A549 (cell line): ENCODE results near the gene SYNE2. TPM values are rescaled to one million over a fixed set of nuclear protein-coding genes. Genes with fewer than 3 reads are reported as not detected.

Source experiments
- ATAC-seq, 2 experiments: fragments of 200-7000 bp in 1 of 2; fragments of >200 bp in 1 of 2; cut with Nextera tagmentation in 1 of 2; cut with Tn5 transposase in 1 of 2; 3 replicates each; pipeline versions ENCODE4 v1.8.0 to v1.9.1; 2018 to 2020; ENCODE audit warnings: mild to moderate bottlenecking in 1 of 2, moderate library complexity in 1 of 2
- CTCF ChIA-PET: fragments of 300-600 bp; sonication (Branson Sonifier 250); formaldehyde crosslinking; extraction: SDS; loops from one replicate; lab custom pipeline; 2021; ENCODE audit warnings: antibody characterized with exemption, inconsistent platforms; lab: Yijun Ruan, JAX
- POLR2A ChIA-PET: fragments of 350-600 bp; formaldehyde crosslinking; extraction: SDS; loops from one replicate; lab custom pipeline; 2021; ENCODE audit warnings: antibody characterized with exemption, inconsistent platforms; lab: Yijun Ruan, JAX
- DNase-seq, 2 experiments: peaks; one replicate each; pipeline versions ENCODE4 v3.0.0 to v3.0.0-alpha.2; 2011 to 2016; ENCODE audit warnings: low read depth in 1 of 2, low spot score in 1 of 2
- FAIRE-seq: peaks from 2 replicates; lab custom pipeline; 2011; peaks lifted over from hg19 to GRCh38; lab: Jason Lieb, UNC
- H3K27ac ChIP-seq, 2 experiments: fragments of >200 bp; sonication (Bioruptor Twin); formaldehyde crosslinking; 3 replicates each; pipeline ENCODE4 v1.5.1; 2016 to 2017
- H3K4me1 ChIP-seq: fragments of >200 bp; sonication (Bioruptor Twin); formaldehyde crosslinking; 3 replicates; pipeline ENCODE4 v1.6.1; 2016
- H3K4me2 ChIP-seq: fragments of >200 bp; sonication (Bioruptor Twin); formaldehyde crosslinking; 3 replicates; pipeline ENCODE4 v1.6.1; 2016
- H3K4me3 ChIP-seq: fragments of >200 bp; sonication (Bioruptor Twin); formaldehyde crosslinking; 3 replicates; pipeline ENCODE4 v1.5.1; 2016
- H3K9me3 ChIP-seq: fragments of >200 bp; sonication (Bioruptor Twin); formaldehyde crosslinking; 3 replicates; pipeline ENCODE4 v1.6.1; 2016
- CEBPB ChIP-seq, 2 experiments: fragments of >200 bp in 1 of 2; sonication (Bioruptor Twin) in 1 of 2; formaldehyde crosslinking in 1 of 2; IDR thresholded peaks; 2 replicates each; pipeline ENCODE4 v1.6.1; 2012 to 2016
- CHD2 ChIP-seq: fragments of 150-350 bp; IDR thresholded peaks from 2 replicates; pipeline ENCODE4 v1.6.1; 2014; ENCODE audit warnings: low read length; ENCODE audit not compliant: partially characterized antibody
- CHD4 ChIP-seq: fragments of 200-600 bp; sonication (generic); IDR thresholded peaks from 2 replicates; pipeline ENCODE4 v1.6.1; 2016; ENCODE audit warnings: antibody characterized with exemption, mild to moderate bottlenecking, borderline replicate concordance
- EHF ChIP-seq: fragments of 250-450 bp; sonication (Bioruptor Pico); IDR thresholded peaks from 2 replicates; pipeline ENCODE4 v1.5.0; 2020; ENCODE audit warnings: mild to moderate bottlenecking
- FOSL2 ChIP-seq, 2 experiments: fragments of 450-650 bp in 1 of 2; fragments of >200 bp in 1 of 2; sonication (Bioruptor Twin) in 1 of 2; formaldehyde crosslinking; IDR thresholded peaks; 2 replicates each; pipeline versions ENCODE4 v1.5.0 to v1.6.1; 2016 to 2020; ENCODE audit warnings: mild to moderate bottlenecking in 1 of 2, moderate library complexity in 1 of 2
- HDAC2 ChIP-seq: fragments of 200-600 bp; sonication (generic); IDR thresholded peaks from 2 replicates; pipeline ENCODE4 v1.6.1; 2016
- HEYL ChIP-seq: fragments of 250-450 bp; sonication (Bioruptor Pico); IDR thresholded peaks from 2 replicates; pipeline ENCODE4 v1.8.0; 2021; ENCODE audit warnings: mild to moderate bottlenecking, moderate library complexity
- HOXB5 ChIP-seq: fragments of 250-450 bp; sonication (Bioruptor Pico); IDR thresholded peaks from 2 replicates; pipeline ENCODE4 v1.5.0; 2020; ENCODE audit warnings: mild to moderate bottlenecking, moderate library complexity
- JUNB ChIP-seq: fragments of >200 bp; sonication (Bioruptor Twin); formaldehyde crosslinking; IDR thresholded peaks from 2 replicates; pipeline ENCODE4 v1.6.1; 2016
- KDM5A ChIP-seq: fragments of 200-600 bp; sonication (generic); IDR thresholded peaks from 2 replicates; pipeline ENCODE4 v1.6.1; 2016; ENCODE audit warnings: antibody characterized with exemption, mild to moderate bottlenecking
- MAZ ChIP-seq: fragments of 150-350 bp; IDR thresholded peaks from 2 replicates; pipeline ENCODE4 v1.6.1; 2014; ENCODE audit warnings: antibody characterized with exemption, low read depth, low read length, borderline replicate concordance
- PHF8 ChIP-seq: fragments of 200-600 bp; sonication (generic); IDR thresholded peaks from 2 replicates; pipeline ENCODE4 v1.6.1; 2016; ENCODE audit warnings: low read depth, mild to moderate bottlenecking, antibody characterized with exemption, moderate library complexity, borderline replicate concordance
- POLR2A ChIP-seq: IDR thresholded peaks from 2 replicates; pipeline ENCODE4 v1.6.1; 2012; ENCODE audit warnings: mild to moderate bottlenecking, low read length
- POLR2AphosphoS2 ChIP-seq: conservative IDR thresholded peaks from 2 replicates; pipeline ENCODE4 v1.6.1; 2012; ENCODE audit warnings: low read length, improper control_type of control experiment, inconsistent platforms
- RAD21 ChIP-seq, 2 experiments: fragments of >200 bp in 1 of 2; sonication (Bioruptor Twin) in 1 of 2; formaldehyde crosslinking in 1 of 2; IDR thresholded peaks in 1 of 2; conservative IDR thresholded peaks in 1 of 2; 2 replicates in 1 of 2; 3 replicates in 1 of 2; pipeline ENCODE4 v1.6.1; 2012 to 2018; ENCODE audit warnings: inconsistent platforms in 1 of 2
- RARB ChIP-seq: fragments of 250-450 bp; sonication (Bioruptor Pico); IDR thresholded peaks from 2 replicates; pipeline ENCODE4 v1.8.0; 2021; ENCODE audit warnings: mild to moderate bottlenecking, moderate library complexity
- SREBF2 ChIP-seq: fragments of 450-650 bp; IDR thresholded peaks from 2 replicates; pipeline ENCODE4 v1.6.1; 2014; ENCODE audit warnings: mild to moderate bottlenecking, moderate library complexity
- ZFP36 ChIP-seq: fragments of 450-650 bp; IDR thresholded peaks from 2 replicates; pipeline ENCODE4 v1.6.1; 2014; ENCODE audit warnings: borderline replicate concordance; ENCODE audit not compliant: partially characterized antibody
- ZNF302 ChIP-seq: fragments of 250-450 bp; sonication (Bioruptor Pico); IDR thresholded peaks from 2 replicates; pipeline ENCODE4 v1.9.0; 2021; ENCODE audit warnings: inconsistent platforms, mild to moderate bottlenecking, moderate library complexity
- WGBS: methylation state at CpG from one replicate; pipeline ENCODE4 v1.1.6; 2017; ENCODE audit errors: missing lambda C conversion rate; 5-methylcytosine and 5-hydroxymethylcytosine counted together
- polyA plus RNA-seq, 4 experiments: library from polyadenylated mRNA; depleted of rRNA in 3 of 4; stranded (reverse); fragments of >200 nt; fragmentation: RNase III in 1 of 4; extraction: RNeasy Plus Mini Kit Qiagen cat#74134 plus additional on column Dnase treatment in 1 of 4; gene quantifications; 2 replicates in 3 of 4; 3 replicates in 1 of 4; pipeline ENCODE4 v1.2.3, GENCODE V29; 2011 to 2017
- TF ChIP-seq, protein P1 (sequence below): fragments of 150-350 bp; IDR thresholded peaks from 2 replicates; pipeline ENCODE4 v1.6.1; 2014; ENCODE audit warnings: low read depth, mild to moderate bottlenecking, low read length
- TF ChIP-seq, protein P2 (sequence below): IDR thresholded peaks from 2 replicates; pipeline ENCODE4 v1.6.1; 2012
- TF ChIP-seq, protein P3 (sequence below): fragments of 250-450 bp; sonication (Bioruptor Pico); IDR thresholded peaks from 2 replicates; pipeline ENCODE4 v1.5.0; 2020; ENCODE audit warnings: low read depth, mild to moderate bottlenecking, moderate library complexity
- TF ChIP-seq, protein P4 (sequence below): fragments of >200 bp; sonication (Bioruptor Twin); formaldehyde crosslinking; IDR thresholded peaks from 3 replicates; pipeline ENCODE4 v1.6.1; 2016
- TF ChIP-seq, protein P5 (sequence below): fragments of 450-650 bp; IDR thresholded peaks from 2 replicates; pipeline ENCODE4 v1.6.1; 2014; ENCODE audit warnings: antibody characterized with exemption

SYNE2 gene
- polyA plus RNA-seq, 2 of the 4 experiments (the other 2 are of a cell fraction): 3.4 to 11.3 TPM

DNA sequence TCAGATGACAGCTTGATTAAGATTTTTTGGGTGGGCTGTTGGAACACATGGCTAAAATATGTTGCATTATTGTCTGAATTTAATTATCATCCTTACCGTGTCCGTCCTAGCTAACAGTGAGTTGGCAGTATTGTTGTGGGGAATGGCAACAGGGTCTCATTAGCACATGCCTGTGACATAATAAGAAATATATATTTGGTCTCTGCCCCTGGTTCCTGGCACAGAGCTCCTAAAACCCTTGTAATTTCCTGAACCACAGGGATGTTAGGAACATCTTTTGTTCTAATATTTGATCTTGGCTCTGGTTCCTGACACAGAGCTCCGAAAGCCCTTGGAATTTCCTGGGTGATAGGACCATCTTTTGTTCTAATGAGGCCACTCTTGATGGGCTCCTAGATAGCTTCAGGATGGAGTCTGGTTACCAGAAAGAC is 76.0 kb downstream of the SYNE2 start (continued):
- no peak for TF ChIP-seq POLR2A
- TF ChIP-seq KDM5A: no peak
- no peak for TF ChIP-seq CHD4
- TF ChIP-seq CHD2: no peak
- no peak for TF ChIP-seq POLR2AphosphoS2

DNA sequence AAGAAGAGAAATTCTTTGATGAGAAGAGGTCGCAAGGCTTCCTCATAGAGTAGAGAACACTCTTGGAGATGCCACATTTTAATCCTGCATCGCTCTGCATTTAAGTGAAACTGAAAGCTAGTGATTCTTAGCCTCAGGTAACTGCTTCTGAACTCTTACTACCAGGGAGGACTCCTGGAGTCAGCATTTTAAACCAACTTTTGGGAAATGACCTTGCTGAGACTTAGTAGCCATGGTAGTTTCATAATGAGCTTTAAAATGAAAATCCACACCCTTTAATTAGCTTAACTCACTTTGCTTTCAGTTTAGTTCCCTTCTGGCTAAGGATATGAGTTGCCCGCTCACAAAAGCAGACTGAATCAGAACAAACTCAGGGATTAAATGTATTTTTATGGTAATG is 80.3 kb downstream of the SYNE2 start:
- POLR2A ChIA-PET: no interaction called here
- no peak for DNase-seq
- TF ChIP-seq SREBF2: no peak
- no peak for TF ChIP-seq KDM5A
- TF ChIP-seq HOXB5: no peak
- no peak for TF ChIP-seq ZFP36
- TF ChIP-seq, protein P1, sequence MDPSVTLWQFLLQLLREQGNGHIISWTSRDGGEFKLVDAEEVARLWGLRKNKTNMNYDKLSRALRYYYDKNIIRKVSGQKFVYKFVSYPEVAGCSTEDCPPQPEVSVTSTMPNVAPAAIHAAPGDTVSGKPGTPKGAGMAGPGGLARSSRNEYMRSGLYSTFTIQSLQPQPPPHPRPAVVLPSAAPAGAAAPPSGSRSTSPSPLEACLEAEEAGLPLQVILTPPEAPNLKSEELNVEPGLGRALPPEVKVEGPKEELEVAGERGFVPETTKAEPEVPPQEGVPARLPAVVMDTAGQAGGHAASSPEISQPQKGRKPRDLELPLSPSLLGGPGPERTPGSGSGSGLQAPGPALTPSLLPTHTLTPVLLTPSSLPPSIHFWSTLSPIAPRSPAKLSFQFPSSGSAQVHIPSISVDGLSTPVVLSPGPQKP: no peak
- TF ChIP-seq HDAC2: no peak
- TF ChIP-seq CEBPB (IDR thresholded peaks at IDR 0.05): no peak
- no peak for TF ChIP-seq ZNF302 (CRISPR knock-in tag)
- TF ChIP-seq RARB: no peak
- TF ChIP-seq RAD21 (conservative IDR thresholded peaks at IDR 0.05 in 1 of 2, IDR thresholded peaks at IDR 0.05 in 1 of 2): no peak
- TF ChIP-seq, protein P2, sequence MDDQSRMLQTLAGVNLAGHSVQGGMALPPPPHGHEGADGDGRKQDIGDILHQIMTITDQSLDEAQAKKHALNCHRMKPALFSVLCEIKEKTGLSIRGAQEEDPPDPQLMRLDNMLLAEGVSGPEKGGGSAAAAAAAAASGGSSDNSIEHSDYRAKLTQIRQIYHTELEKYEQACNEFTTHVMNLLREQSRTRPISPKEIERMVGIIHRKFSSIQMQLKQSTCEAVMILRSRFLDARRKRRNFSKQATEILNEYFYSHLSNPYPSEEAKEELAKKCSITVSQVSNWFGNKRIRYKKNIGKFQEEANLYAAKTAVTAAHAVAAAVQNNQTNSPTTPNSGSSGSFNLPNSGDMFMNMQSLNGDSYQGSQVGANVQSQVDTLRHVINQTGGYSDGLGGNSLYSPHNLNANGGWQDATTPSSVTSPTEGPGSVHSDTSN: no peak
- TF ChIP-seq, protein P3, sequence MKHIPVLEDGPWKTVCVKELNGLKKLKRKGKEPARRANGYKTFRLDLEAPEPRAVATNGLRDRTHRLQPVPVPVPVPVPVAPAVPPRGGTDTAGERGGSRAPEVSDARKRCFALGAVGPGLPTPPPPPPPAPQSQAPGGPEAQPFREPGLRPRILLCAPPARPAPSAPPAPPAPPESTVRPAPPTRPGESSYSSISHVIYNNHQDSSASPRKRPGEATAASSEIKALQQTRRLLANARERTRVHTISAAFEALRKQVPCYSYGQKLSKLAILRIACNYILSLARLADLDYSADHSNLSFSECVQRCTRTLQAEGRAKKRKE (CRISPR knock-in tag): no peak
- TF ChIP-seq EHF (CRISPR knock-in tag): no peak
- no peak for TF ChIP-seq HEYL
- no peak for TF ChIP-seq PHF8
- TF ChIP-seq JUNB: no peak
- TF ChIP-seq MAZ: no peak
- TF ChIP-seq FOSL2 (IDR thresholded peaks at IDR 0.05): no peak
- TF ChIP-seq FOSL2 (CRISPR knock-in tag; IDR thresholded peaks at IDR 0.05): no peak
- TF ChIP-seq, protein P4, sequence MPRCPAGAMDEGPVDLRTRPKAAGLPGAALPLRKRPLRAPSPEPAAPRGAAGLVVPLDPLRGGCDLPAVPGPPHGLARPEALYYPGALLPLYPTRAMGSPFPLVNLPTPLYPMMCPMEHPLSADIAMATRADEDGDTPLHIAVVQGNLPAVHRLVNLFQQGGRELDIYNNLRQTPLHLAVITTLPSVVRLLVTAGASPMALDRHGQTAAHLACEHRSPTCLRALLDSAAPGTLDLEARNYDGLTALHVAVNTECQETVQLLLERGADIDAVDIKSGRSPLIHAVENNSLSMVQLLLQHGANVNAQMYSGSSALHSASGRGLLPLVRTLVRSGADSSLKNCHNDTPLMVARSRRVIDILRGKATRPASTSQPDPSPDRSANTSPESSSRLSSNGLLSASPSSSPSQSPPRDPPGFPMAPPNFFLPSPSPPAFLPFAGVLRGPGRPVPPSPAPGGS: no peak
- TF ChIP-seq, protein P5, sequence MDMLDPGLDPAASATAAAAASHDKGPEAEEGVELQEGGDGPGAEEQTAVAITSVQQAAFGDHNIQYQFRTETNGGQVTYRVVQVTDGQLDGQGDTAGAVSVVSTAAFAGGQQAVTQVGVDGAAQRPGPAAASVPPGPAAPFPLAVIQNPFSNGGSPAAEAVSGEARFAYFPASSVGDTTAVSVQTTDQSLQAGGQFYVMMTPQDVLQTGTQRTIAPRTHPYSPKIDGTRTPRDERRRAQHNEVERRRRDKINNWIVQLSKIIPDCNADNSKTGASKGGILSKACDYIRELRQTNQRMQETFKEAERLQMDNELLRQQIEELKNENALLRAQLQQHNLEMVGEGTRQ: no peak
- TF ChIP-seq, all 56 proteins: peak for 0
- Histone ChIP-seq H3K27ac (no peak overlapping the region), H3K4me1 (no peaks in the 10 kb centered on the region), H3K9me3 (no peaks in the 10 kb centered on the region), H3K4me3 (no peak overlapping the region), H3K4me2 (no peak overlapping the region)
- 94% methylated on average over 3 of the region's 3 CpGs for WGBS
- FAIRE-seq (no peak), ATAC-seq (no peak)
- CTCF ChIA-PET: interaction anchor here (1.2 kb wide), 1 partner anchor 30 kb away, joined by 3 read pairs; no protein-coding TSS in a partner anchor
